Stimulated activated CD4-positive, alpha-beta T cell treated with anti-CD3 and anti-CD28 coated beads, TNF-alpha, amount 100 ng/mL, for 24 hours (primary cell): ENCODE results near the gene WDR70.
"Not testable (repeated sequence)": the region's sequence is repeated elsewhere in the genome, so short reads cannot be mapped to it uniquely, and the experiment has no call there.

Experiments
- DNase-seq, 3 experiments: peaks; one replicate each; pipeline ENCODE4 v3.0.0-alpha.2; 2020; ENCODE audit warnings: low read depth in 3 of 3

WDR70 gene

GRCh38 chr5:37517686-37518085 lies 138.6 kb downstream of the WDR70 start:
- no peak for DNase-seq

- not testable (repeated sequence) for DNase-seq
Observed at GRCh38 chr5:37518356-37518755, 139.2 kb downstream of the WDR70 start.

- no peak for DNase-seq
Observed at GRCh38 chr5:37519304-37519703, 140.2 kb downstream of the WDR70 start.

- no peak for DNase-seq
Observed at GRCh38 chr5:37519807-37520206, 140.7 kb downstream of the WDR70 start.

- no peak for DNase-seq
Observed at GRCh38 chr5:37520811-37521210, 141.7 kb downstream of the WDR70 start.

GRCh38 chr5:37532976-37533740 lies 154.0 kb downstream of the WDR70 start:
- DNase-seq, result no peak

GRCh38 chr5:37533851-37534250 lies 154.7 kb downstream of the WDR70 start:
- DNase-seq, result no peak

GRCh38 chr5:37539459-37539858 lies 160.3 kb downstream of the WDR70 start:
- no peak for DNase-seq

- no peak for DNase-seq
Observed at GRCh38 chr5:37543216-37543615, 164.1 kb downstream of the WDR70 start.

GRCh38 chr5:37549411-37549810 lies 170.3 kb downstream of the WDR70 start:
- no peak for DNase-seq

GRCh38 chr5:37552161-37552560 lies 173.0 kb downstream of the WDR70 start:
- no peak for DNase-seq

- DNase-seq, result no peak
Observed at GRCh38 chr5:37552770-37553719, 173.9 kb downstream of the WDR70 start.

GRCh38 chr5:37553720-37554404 lies 174.7 kb downstream of the WDR70 start:
- no peak for DNase-seq

GRCh38 chr5:37554405-37554739 lies 175.3 kb downstream of the WDR70 start:
- DNase-seq, result no peak

GRCh38 chr5:37554938-37555337 lies 175.8 kb downstream of the WDR70 start:
- DNase-seq, result no peak

GRCh38 chr5:37557734-37558293 lies 178.7 kb downstream of the WDR70 start:
- no peak for DNase-seq

GRCh38 chr5:37565062-37565670 lies 186.0 kb downstream of the WDR70 start:
- no peak for DNase-seq

- no peak for DNase-seq
Observed at GRCh38 chr5:37567566-37567965, 188.4 kb downstream of the WDR70 start.

- no peak for DNase-seq
Observed at GRCh38 chr5:37568018-37568753, 189.1 kb downstream of the WDR70 start.

- no peak for DNase-seq
Observed at GRCh38 chr5:37568893-37569292, 189.8 kb downstream of the WDR70 start.

GRCh38 chr5:37569466-37569865 lies 190.3 kb downstream of the WDR70 start:
- no peak for DNase-seq
